Activated CD8-positive, alpha-beta memory T cell treated with anti-CD3 and anti-CD28 coated beads for 24 hours (primary cell): ENCODE measurements around the gene SLC4A2.
A peak's percentile ranks its signal among the peaks of the same experiment; 100 is the strongest.

ENCODE experiments used
- DNase-seq: peaks from one replicate; pipeline ENCODE4 v3.0.0-alpha.2; 2020

Gene SLC4A2

GRCh38 chr7:151045262-151045661, 14.1 kb upstream of the SLC4A2 start:
- no peak for DNase-seq

- DNase-seq = no peak
Measured at GRCh38 chr7:151045967-151046366, 13.4 kb upstream of the SLC4A2 start.

GRCh38 chr7:151046603-151047573, 12.5 kb upstream of the SLC4A2 start:
- no peak for DNase-seq

GRCh38 chr7:151047976-151048815, 11.2 kb upstream of the SLC4A2 start, which contains the start of gene ASIC3:
Gene ASIC3, plus strand, starts transcription at chr7:151048531. Its CDS starts 355 bp downstream, at chr7:151048886.
- DNase-seq = no peak

GRCh38 chr7:151048911-151049463, 10.4 kb upstream of the SLC4A2 start:
- DNase-seq = no peak

GRCh38 chr7:151051108-151051507, 8.3 kb upstream of the SLC4A2 start:
- DNase-seq = peak; percentile 81

- no peak for DNase-seq
Measured at GRCh38 chr7:151053096-151053495, 6.3 kb upstream of the SLC4A2 start.

GRCh38 chr7:151053751-151054150, 5.6 kb upstream of the SLC4A2 start:
- no peak for DNase-seq

- DNase-seq = no peak
Measured at GRCh38 chr7:151056283-151056665, 3.1 kb upstream of the SLC4A2 start.

- DNase-seq = no peak
Measured at GRCh38 chr7:151056666-151057505, 2.5 kb upstream of the SLC4A2 start.

- no peak for DNase-seq
Measured at GRCh38 chr7:151057506-151057988, 1.8 kb upstream of the SLC4A2 start, which contains the start of gene CDK5. Gene CDK5, minus strand, starts transcription at chr7:151057897. Its CDS starts 49 bp downstream, at chr7:151057848.

- peak; percentile 95 for DNase-seq
Measured at GRCh38 chr7:151057989-151058780, 1.2 kb upstream of the SLC4A2 start.

GRCh38 chr7:151058781-151059366, 515 bp upstream of the SLC4A2 start:
- DNase-seq = no peak

- DNase-seq = no peak
Measured at GRCh38 chr7:151060113-151060415, 675 bp downstream of the SLC4A2 start.

GRCh38 chr7:151060416-151061212, 1.2 kb downstream of the SLC4A2 start:
- peak; percentile 65 for DNase-seq

- DNase-seq = no peak
Measured at GRCh38 chr7:151061213-151062110, 2.1 kb downstream of the SLC4A2 start.

GRCh38 chr7:151062111-151062398, 2.7 kb downstream of the SLC4A2 start:
- DNase-seq = no peak

GRCh38 chr7:151062399-151063211, 3.2 kb downstream of the SLC4A2 start:
- no peak for DNase-seq
